HG03103 (cell line): ENCODE measurements around the gene MICAL3.

Experiments used
- ATAC-seq: cut with Tn5 transposase; IDR thresholded peaks from one replicate; pipeline ENCODE4 v1.9.1; 2021; ENCODE audit warnings: low read depth; ENCODE audit not compliant: unreplicated experiment

Gene MICAL3

GRCh38 chr22:17978027-17978426, 46.3 kb downstream of the MICAL3 start:
- ATAC-seq = no peak

GRCh38 chr22:17977371-17977770, 47.0 kb downstream of the MICAL3 start:
- no peak for ATAC-seq

GRCh38 chr22:17976121-17976520, 48.2 kb downstream of the MICAL3 start:
- no peak for ATAC-seq

GRCh38 chr22:17974703-17975372, 49.5 kb downstream of the MICAL3 start:
- no peak for ATAC-seq

GRCh38 chr22:17974087-17974486, 50.3 kb downstream of the MICAL3 start:
- ATAC-seq = no peak

- no peak for ATAC-seq
These were observed 51.1 kb downstream of the MICAL3 start for GRCh38 chr22:17973217-17973616.

- ATAC-seq = no peak
These were observed 51.8 kb downstream of the MICAL3 start for GRCh38 chr22:17972385-17973191.

- ATAC-seq = no peak
These were observed 52.6 kb downstream of the MICAL3 start for GRCh38 chr22:17971711-17972110.

GRCh38 chr22:17970201-17970708, 54.1 kb downstream of the MICAL3 start:
- ATAC-seq = no peak

GRCh38 chr22:17969701-17970113, 54.7 kb downstream of the MICAL3 start:
- ATAC-seq = no peak

- no peak for ATAC-seq
These were observed 56.2 kb downstream of the MICAL3 start for GRCh38 chr22:17968126-17968525.

GRCh38 chr22:17966403-17966717, 58.0 kb downstream of the MICAL3 start:
- no peak for ATAC-seq

- no peak for ATAC-seq
These were observed 58.6 kb downstream of the MICAL3 start for GRCh38 chr22:17965538-17966402.

- peak; percentile 76 for ATAC-seq
These were observed 59.7 kb downstream of the MICAL3 start for GRCh38 chr22:17964643-17965042.

- ATAC-seq = no peak
These were observed 60.2 kb downstream of the MICAL3 start for GRCh38 chr22:17964156-17964555.

GRCh38 chr22:17963015-17963414, 61.3 kb downstream of the MICAL3 start:
- no peak for ATAC-seq

GRCh38 chr22:17962168-17962567, 62.2 kb downstream of the MICAL3 start:
- no peak for ATAC-seq

- no peak for ATAC-seq
These were observed 63.0 kb downstream of the MICAL3 start for GRCh38 chr22:17961446-17961729.

- ATAC-seq = no peak
These were observed 63.5 kb downstream of the MICAL3 start for GRCh38 chr22:17960695-17961445.

GRCh38 chr22:17960011-17960410, 64.3 kb downstream of the MICAL3 start:
- no peak for ATAC-seq

- no peak for ATAC-seq
These were observed 66.2 kb downstream of the MICAL3 start for GRCh38 chr22:17958166-17958565.
